Keratinocyte (primary cell): ENCODE data around the gene SLC12A9. TPM values are rescaled to one million over a fixed set of nuclear protein-coding genes. Genes with fewer than 3 reads are reported as not detected.
"Not testable (repeated sequence)": the region's sequence is repeated elsewhere in the genome, so short reads cannot be mapped to it uniquely, and the experiment has no call there.

Experiments
- DNase-seq: peaks from one replicate; pipeline ENCODE4 v3.0.0-alpha.2; 2011; ENCODE audit warnings: low read depth, missing footprints, low spot score
- FAIRE-seq: peaks from 2 replicates; lab custom pipeline; 2011; peaks lifted over from hg19 to GRCh38; lab: Jason Lieb, UNC
- H2AFZ ChIP-seq: 2 replicates; pipeline ENCODE4 v1.6.0; 2012; ENCODE audit warnings: low read length, control low read depth, inconsistent platforms; ENCODE audit not compliant: control insufficient read depth
- H3K27ac ChIP-seq: 2 replicates; pipeline ENCODE4 v1.5.1; 2011; ENCODE audit warnings: low read length; ENCODE audit not compliant: control insufficient read depth, insufficient read depth
- H3K27me3 ChIP-seq: 3 replicates; pipeline ENCODE4 v1.6.0; 2011; ENCODE audit warnings: low read length; ENCODE audit not compliant: control insufficient read depth, insufficient read depth; ENCODE audit errors: extremely low read depth
- H3K36me3 ChIP-seq, 2 experiments: 2 replicates in 1 of 2; 3 replicates in 1 of 2; pipeline ENCODE4 v1.5.1; 2011; ENCODE audit warnings: low read length in 2 of 2, mild to moderate bottlenecking in 1 of 2; ENCODE audit not compliant: control insufficient read depth in 2 of 2, insufficient read depth in 2 of 2; ENCODE audit errors: extremely low read depth in 1 of 2
- H3K4me1 ChIP-seq: 3 replicates; pipeline ENCODE4 v1.5.1; 2011; ENCODE audit warnings: low read length; ENCODE audit not compliant: control insufficient read depth, insufficient read depth; ENCODE audit errors: extremely low read depth
- H3K4me2 ChIP-seq: 3 replicates; pipeline ENCODE4 v1.6.0; 2011; ENCODE audit warnings: low read depth, low read length; ENCODE audit not compliant: control insufficient read depth, insufficient read depth; ENCODE audit errors: extremely low read depth
- H3K4me3 ChIP-seq, 3 experiments: fragments of 200-600 bp in 1 of 3; sonication (generic) in 1 of 3; 2 replicates in 2 of 3; 3 replicates in 1 of 3; pipeline ENCODE4 v1.5.1; 2011 to 2016; ENCODE audit warnings: low read length in 3 of 3, mild to moderate bottlenecking in 3 of 3, control low read depth in 2 of 3, inconsistent platforms in 1 of 3, low read depth in 1 of 3, mixed read lengths in 1 of 3, mixed run types in 1 of 3, moderate library complexity in 1 of 3; ENCODE audit not compliant: control insufficient read depth in 2 of 3, insufficient read depth in 2 of 3; ENCODE audit errors: extremely low read depth in 1 of 3
- H3K79me2 ChIP-seq: 2 replicates; pipeline ENCODE4 v1.6.0; 2012; ENCODE audit warnings: low read length; ENCODE audit not compliant: control insufficient read depth, insufficient read depth
- H3K9ac ChIP-seq: 3 replicates; pipeline ENCODE4 v1.6.0; 2011; ENCODE audit warnings: low read length; ENCODE audit not compliant: control insufficient read depth, insufficient read depth; ENCODE audit errors: extremely low read depth
- H3K9me1 ChIP-seq: 3 replicates; pipeline ENCODE4 v1.6.0; 2011; ENCODE audit warnings: low read length; ENCODE audit not compliant: control insufficient read depth, insufficient read depth; ENCODE audit errors: extremely low read depth
- H3K9me3 ChIP-seq: 2 replicates; pipeline ENCODE4 v1.5.1; 2012; ENCODE audit warnings: low read depth, low read length; ENCODE audit not compliant: control insufficient read depth
- H4K20me1 ChIP-seq: 3 replicates; pipeline ENCODE4 v1.6.0; 2011; ENCODE audit warnings: low read length; ENCODE audit not compliant: control insufficient read depth, insufficient read depth; ENCODE audit errors: extremely low read depth
- EZH2 ChIP-seq: IDR thresholded peaks from one replicate; pipeline ENCODE4 v1.6.1; 2012; ENCODE audit warnings: inconsistent platforms, mild to moderate bottlenecking, low read length, moderate library complexity
- dilution Hi-C: fragments of 300-500 bp; cut with MboI; formaldehyde crosslinking; loops from one replicate; pipeline ENCODE4 v1.7.0; 2020; ENCODE audit warnings: low sequenced_read_pairs; ENCODE audit not compliant: extremely low pct_ligation_motif_present
- polyA plus RNA-seq, 5 experiments: library from polyadenylated mRNA; depleted of rRNA in 3 of 5; stranded (reverse) in 3 of 5; stranded (forward) in 1 of 5; unstranded in 1 of 5; fragments of >200 nt; gene quantifications; 1 replicate in 1 of 5; 2 replicates in 3 of 5; 3 replicates in 1 of 5; pipeline versions ENCODE4 v1.2.1 to v1.2.3, GENCODE V29; 2011 to 2012; ENCODE audit warnings: missing spikeins in 2 of 5, low read depth in 1 of 5, low replicate concordance in 1 of 5
- TF ChIP-seq, protein P1 (sequence below), 3 experiments: IDR thresholded peaks in 1 of 3; conservative IDR thresholded peaks in 1 of 3; optimal IDR thresholded peaks in 1 of 3; 2 replicates in 2 of 3; 3 replicates in 1 of 3; pipeline versions ENCODE3 to v1.5.1; 2011; ENCODE audit warnings: low read length in 3 of 3, mild to moderate bottlenecking in 3 of 3, moderate library complexity in 2 of 3, control low read depth in 1 of 3, inconsistent platforms in 1 of 3; ENCODE audit not compliant: insufficient read depth in 2 of 3; ENCODE audit errors: extremely low read depth in 1 of 3

The SLC12A9 gene
- polyA plus RNA-seq, 1 donor (not counting 4 experiments of a cell fraction or from before 2014, with no cell fraction given), result 19.8 TPM

DNA sequence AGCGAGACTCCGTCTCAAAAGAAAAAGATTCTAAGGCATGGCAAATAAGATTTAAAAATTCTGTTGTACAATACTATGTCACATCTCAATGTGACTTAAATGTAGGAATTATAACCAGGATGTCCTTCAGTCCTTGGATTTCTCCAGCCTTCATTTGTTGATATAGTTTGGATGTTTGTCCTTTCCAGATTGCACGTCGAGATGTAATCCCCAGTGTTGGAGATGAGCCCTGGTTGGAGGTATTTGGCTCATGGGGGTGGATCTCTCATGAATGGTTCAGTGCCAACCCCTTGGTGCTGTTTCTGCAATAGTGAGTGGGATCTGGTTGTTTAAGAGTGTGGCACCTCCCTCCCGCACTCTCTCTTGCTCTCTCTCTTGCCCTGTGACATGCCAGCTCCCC is 56.0 kb downstream of the SLC12A9 start:
- H3K27ac ChIP-seq, result no peak overlapping the region
- H3K9me3 ChIP-seq, result no peaks in the 10 kb centered on the region
- H3K4me2 ChIP-seq, result no peak overlapping the region
- no peaks in the 10 kb centered on the region for H3K27me3 ChIP-seq
- H3K4me3 ChIP-seq, result no peak overlapping the region
- no peaks in the 10 kb centered on the region for H3K36me3 ChIP-seq
- FAIRE-seq (no peak), DNase-seq (no peak)
- TF ChIP-seq EZH2, result no peak
- TF ChIP-seq, protein P1, sequence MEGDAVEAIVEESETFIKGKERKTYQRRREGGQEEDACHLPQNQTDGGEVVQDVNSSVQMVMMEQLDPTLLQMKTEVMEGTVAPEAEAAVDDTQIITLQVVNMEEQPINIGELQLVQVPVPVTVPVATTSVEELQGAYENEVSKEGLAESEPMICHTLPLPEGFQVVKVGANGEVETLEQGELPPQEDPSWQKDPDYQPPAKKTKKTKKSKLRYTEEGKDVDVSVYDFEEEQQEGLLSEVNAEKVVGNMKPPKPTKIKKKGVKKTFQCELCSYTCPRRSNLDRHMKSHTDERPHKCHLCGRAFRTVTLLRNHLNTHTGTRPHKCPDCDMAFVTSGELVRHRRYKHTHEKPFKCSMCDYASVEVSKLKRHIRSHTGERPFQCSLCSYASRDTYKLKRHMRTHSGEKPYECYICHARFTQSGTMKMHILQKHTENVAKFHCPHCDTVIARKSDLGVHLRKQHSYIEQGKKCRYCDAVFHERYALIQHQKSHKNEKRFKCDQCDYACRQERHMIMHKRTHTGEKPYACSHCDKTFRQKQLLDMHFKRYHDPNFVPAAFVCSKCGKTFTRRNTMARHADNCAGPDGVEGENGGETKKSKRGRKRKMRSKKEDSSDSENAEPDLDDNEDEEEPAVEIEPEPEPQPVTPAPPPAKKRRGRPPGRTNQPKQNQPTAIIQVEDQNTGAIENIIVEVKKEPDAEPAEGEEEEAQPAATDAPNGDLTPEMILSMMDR (optimal IDR thresholded peaks at IDR 0.05 in 1 of 3, IDR thresholded peaks at IDR 0.05 in 1 of 3, conservative IDR thresholded peaks at IDR 0.05 in 1 of 3; ENCODE audit: extremely low read depth in 1 of 3, insufficient read depth in 2 of 3, low read length in 3 of 3), result no peak
- H3K4me1 ChIP-seq, result no peaks in the 10 kb centered on the region
- no peak overlapping the region for H3K9ac ChIP-seq
- H3K79me2 ChIP-seq, result no peaks in the 10 kb centered on the region
- no peaks in the 10 kb centered on the region for H3K9me1 ChIP-seq
- dilution Hi-C loops, result no loop called here
- no peak overlapping the region for H2AFZ ChIP-seq
- H4K20me1 ChIP-seq, result no peaks in the 10 kb centered on the region

DNA sequence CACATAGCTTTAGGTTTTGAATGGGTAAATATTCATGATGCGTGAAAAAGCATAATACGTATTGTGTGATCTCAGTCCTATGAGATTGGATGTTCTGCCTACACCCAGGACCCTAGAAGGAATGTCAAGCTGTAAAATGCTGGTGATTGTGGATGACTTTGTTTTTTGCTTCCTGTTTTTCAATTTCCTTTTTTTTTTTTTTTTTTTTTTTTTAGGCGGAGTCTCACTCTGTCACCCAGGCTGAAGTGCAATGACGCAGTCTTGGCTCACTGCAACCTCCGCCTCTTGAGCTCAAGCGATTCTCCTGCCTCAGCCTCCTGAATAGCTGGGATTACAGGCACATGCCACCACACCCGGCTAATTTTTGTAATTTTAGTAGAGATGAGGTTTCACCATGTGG is 57.9 kb downstream of the SLC12A9 start:
- H3K9ac ChIP-seq, H4K20me1 ChIP-seq, H3K36me3 ChIP-seq, H2AFZ ChIP-seq, H3K27ac ChIP-seq, H3K9me1 ChIP-seq, FAIRE-seq, H3K4me1 ChIP-seq, H3K79me2 ChIP-seq, DNase-seq, H3K9me3 ChIP-seq, H3K27me3 ChIP-seq, H3K4me2 ChIP-seq, dilution Hi-C loops, H3K4me3 ChIP-seq: not testable (repeated sequence)

DNA sequence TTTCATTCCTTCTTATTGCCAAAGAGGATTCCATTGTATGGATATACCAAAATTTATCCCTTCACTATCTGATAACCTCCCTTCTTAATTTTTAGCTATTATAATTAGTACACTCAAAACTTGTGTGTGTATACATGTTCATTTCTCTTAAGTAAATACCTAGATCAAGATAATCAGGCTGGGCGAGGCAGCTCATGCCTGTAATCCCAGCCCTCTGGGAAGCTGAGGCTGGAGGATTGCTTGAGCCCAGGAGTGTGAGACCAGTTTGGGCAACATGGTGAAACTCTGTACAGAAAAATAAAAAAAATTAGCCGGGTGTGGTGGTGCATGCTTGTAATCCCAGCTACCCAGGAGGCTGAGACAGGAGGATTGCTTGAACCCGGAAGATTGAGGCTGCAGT is 59.0 kb downstream of the SLC12A9 start:
- Histone ChIP-seq H3K4me1 (peaks cover 3% of the 10 kb centered on the region), H3K9me1 (no peaks in the 10 kb centered on the region), H2AFZ (no peak overlapping the region), H3K36me3 (no peaks in the 10 kb centered on the region), H4K20me1 (no peaks in the 10 kb centered on the region), H3K9me3 (no peaks in the 10 kb centered on the region), H3K4me3 (no peak overlapping the region), H3K9ac (no peak overlapping the region), H3K27me3 (no peaks in the 10 kb centered on the region), H3K4me2 (no peak overlapping the region), H3K27ac (no peak overlapping the region), H3K79me2 (no peaks in the 10 kb centered on the region)
- TF ChIP-seq EZH2, result no peak
- TF ChIP-seq, protein P1 (optimal IDR thresholded peaks at IDR 0.05 in 1 of 3, IDR thresholded peaks at IDR 0.05 in 1 of 3, conservative IDR thresholded peaks at IDR 0.05 in 1 of 3; ENCODE audit: extremely low read depth in 1 of 3, insufficient read depth in 2 of 3, low read length in 3 of 3), result no peak
- no peak for FAIRE-seq
- dilution Hi-C loops, result no loop called here
- DNase-seq, result no peak
